Stomach (tissue), 9 donors: ENCODE data around the gene DMXL2. TPM values are rescaled to one million over a fixed set of nuclear protein-coding genes. Genes with fewer than 3 reads are reported as not detected.

Experiments used
- DNase-seq, 2 donors: peaks; one replicate each; pipeline versions ENCODE4 v3.0.0 to v3.0.0-alpha.2; 2013 to 2019
- H3K27ac ChIP-seq, 5 donors: fragments of 200-600 bp in 4 of 5; sonication (generic) in 4 of 5; one replicate each; pipeline ENCODE4 v1.5.1; 2013 to 2019; ENCODE audit warnings: mild to moderate bottlenecking in 1 of 5, moderate library complexity in 1 of 5
- H3K27me3 ChIP-seq, 3 donors: fragments of 200-600 bp; sonication (generic); one replicate each; pipeline ENCODE4 v1.5.1; 2017 to 2019; ENCODE audit warnings: mixed run types in 1 of 3
- H3K36me3 ChIP-seq, 4 donors: fragments of 200-600 bp; sonication (generic); 1 replicate in 3 of 4; 2 replicates in 1 of 4; pipeline ENCODE4 v1.5.1; 2016 to 2019
- H3K4me1 ChIP-seq, 4 donors: fragments of 200-600 bp; sonication (generic); one replicate each; pipeline ENCODE4 v1.5.1; 2016 to 2019
- H3K4me3 ChIP-seq, 4 donors: fragments of 200-600 bp; sonication (generic) in 3 of 4; one replicate each; pipeline ENCODE4 v1.5.1; 2016 to 2019; ENCODE audit warnings: mild to moderate bottlenecking in 1 of 4
- H3K9me3 ChIP-seq, 4 donors: fragments of 200-600 bp; sonication (generic); one replicate each; pipeline ENCODE4 v1.5.1; 2016 to 2019
- CTCF ChIP-seq, 7 experiments: fragments of 450-650 bp in 4 of 7; fragments of 200-600 bp in 3 of 7; sonication (generic) in 3 of 7; IDR thresholded peaks; one replicate each; pipeline ENCODE4 v1.5.1; 2016 to 2019; ENCODE audit warnings: antibody characterized with exemption in 7 of 7, control low read depth in 2 of 7, mild to moderate bottlenecking in 1 of 7
- EP300 ChIP-seq: sonication (generic); formaldehyde crosslinking; IDR thresholded peaks from one replicate; pipeline ENCODE4 v1.6.1; 2017; ENCODE audit warnings: antibody characterized with exemption
- POLR2A ChIP-seq, 4 donors: fragments of 450-650 bp; IDR thresholded peaks; one replicate each; pipeline ENCODE4 v1.6.1; 2016; ENCODE audit warnings: antibody characterized with exemption in 4 of 4, control low read depth in 2 of 4, mild to moderate bottlenecking in 1 of 4, moderate library complexity in 1 of 4
- POLR2AphosphoS5 ChIP-seq, 3 donors: sonication (generic); formaldehyde crosslinking; IDR thresholded peaks; one replicate each; pipeline ENCODE4 v1.6.1; 2016; ENCODE audit warnings: antibody characterized with exemption in 3 of 3
- WGBS, 5 donors: extraction: QIAGEN DNeasy Blood & Tissue Kit in 3 of 5; methylation state at CpG; one replicate each; pipeline versions ENCODE4 v1.1.5 to v1.1.7; 2013 to 2018; 5-methylcytosine and 5-hydroxymethylcytosine counted together
- intact Hi-C: fragments of 100-400 bp; cut with DNase I; formaldehyde crosslinking; loops from one replicate; pipeline ENCODE4 v1.15.1; 2023; ENCODE audit warnings: low total_unique reads
- polyA plus RNA-seq, 3 donors: library from polyadenylated mRNA; stranded (reverse); fragments of 200-250 nt; gene quantifications; one replicate each; pipeline ENCODE4 v1.2.3, GENCODE V29; 2013
- total RNA-seq, 5 donors: library from RNA; depleted of rRNA; stranded (reverse); fragments of >200 nt; gene quantifications; one replicate each; pipeline versions ENCODE4 v1.1.0 to v1.2.3, GENCODE V29; 2014 to 2016
- donor health status: healthy with polysubstance abuse.
- donor health status: Bipolar disorder and iron deficiency.
- donor health status: healthy.

The DMXL2 gene
- total and polyA plus RNA-seq, 8 donors, result 4.9 to 78.4 (median 28.6) TPM

DNA sequence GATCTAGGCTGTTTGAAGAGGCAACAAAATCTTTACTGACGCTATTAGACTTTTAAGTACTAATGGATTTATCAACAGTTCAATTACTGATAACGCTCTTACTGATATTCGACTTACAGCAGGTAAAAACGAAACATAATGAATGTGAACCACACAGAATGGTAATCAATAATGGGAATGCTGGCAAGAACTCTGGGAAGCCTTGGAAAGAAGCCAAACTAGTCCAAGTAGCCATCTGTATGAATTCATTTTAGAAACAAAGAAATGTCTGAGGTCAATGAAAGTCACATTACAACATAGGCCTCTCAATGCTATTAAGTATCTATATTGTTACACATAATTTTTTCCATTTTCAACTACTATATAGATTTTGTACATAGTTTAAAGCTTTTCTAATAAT, 130.0 kb downstream of the DMXL2 start:
- DNase-seq, result peak in 1 of 2 donors; percentile 20
- Histone ChIP-seq H3K4me1 (peaks cover 3 to 35% (median 20%) of the 10 kb centered on the region in 4 donors), H3K27ac (peak overlapping the region in 1 of 5 donors; percentile 36)

GRCh38 chr15:51491941-51492340, 130.6 kb downstream of the DMXL2 start:
- no peaks in the 10 kb centered on the region for H3K9me3 ChIP-seq
- TF ChIP-seq CTCF (IDR thresholded peaks at IDR 0.05) (no peak), POLR2A (IDR thresholded peaks at IDR 0.05) (no peak), POLR2AphosphoS5 (IDR thresholded peaks at IDR 0.05) (no peak), EP300 (no peak)
- intact Hi-C loops, result no loop called here
- no peak for DNase-seq
- peak overlapping the region in 1 of 5 donors; percentile 36 for H3K27ac ChIP-seq
- WGBS, 5 donors, result 29 to 67% (median 56%) methylated on average over 5 of the region's 5 CpGs
- H3K4me3 ChIP-seq, result no peak overlapping the region
- no peaks in the 10 kb centered on the region for H3K27me3 ChIP-seq
- peaks cover 6 to 35% (median 29%) of the 10 kb centered on the region in 4 donors for H3K36me3 ChIP-seq
- peaks cover 3 to 35% (median 20%) of the 10 kb centered on the region in 4 donors for H3K4me1 ChIP-seq

More for the DNA sequence above, 130.0 kb downstream of the DMXL2 start:
- Histone ChIP-seq H3K36me3 (peaks cover 6 to 29% (median 23%) of the 10 kb centered on the region in 4 donors), H3K9me3 (no peaks in the 10 kb centered on the region), H3K4me3 (no peak overlapping the region), H3K27me3 (no peaks in the 10 kb centered on the region)
- 29 to 52% (median 37%) methylated on average over 4 of the region's 4 CpGs for WGBS, 5 donors
- no peak for TF ChIP-seq POLR2AphosphoS5 (IDR thresholded peaks at IDR 0.05)
- no peak for TF ChIP-seq CTCF (IDR thresholded peaks at IDR 0.05)
- no peak for TF ChIP-seq POLR2A (IDR thresholded peaks at IDR 0.05)
- no peak for TF ChIP-seq EP300
- intact Hi-C loops, result no loop called here

- H3K27ac ChIP-seq, result no peak overlapping the region
- no peak overlapping the region for H3K4me3 ChIP-seq
- DNase-seq, result no peak
- no peak for TF ChIP-seq EP300
- TF ChIP-seq POLR2A (IDR thresholded peaks at IDR 0.05), result no peak
- no peak for TF ChIP-seq CTCF (IDR thresholded peaks at IDR 0.05)
- TF ChIP-seq POLR2AphosphoS5 (IDR thresholded peaks at IDR 0.05), result no peak
- H3K36me3 ChIP-seq, result peaks cover 10 to 74% (median 59%) of the 10 kb centered on the region in 4 donors
- H3K27me3 ChIP-seq, result no peaks in the 10 kb centered on the region
- no peaks in the 10 kb centered on the region for H3K4me1 ChIP-seq
- WGBS, 5 donors, result 88 to 98% (median 93%) methylated on average over 1 of the region's 1 CpG
- H3K9me3 ChIP-seq, result peaks cover 0 to 28% (median 12%) of the 10 kb centered on the region in 4 donors
- intact Hi-C loops, result no loop called here
Observed at GRCh38 chr15:51484781-51485180, 137.8 kb downstream of the DMXL2 start.

DNA sequence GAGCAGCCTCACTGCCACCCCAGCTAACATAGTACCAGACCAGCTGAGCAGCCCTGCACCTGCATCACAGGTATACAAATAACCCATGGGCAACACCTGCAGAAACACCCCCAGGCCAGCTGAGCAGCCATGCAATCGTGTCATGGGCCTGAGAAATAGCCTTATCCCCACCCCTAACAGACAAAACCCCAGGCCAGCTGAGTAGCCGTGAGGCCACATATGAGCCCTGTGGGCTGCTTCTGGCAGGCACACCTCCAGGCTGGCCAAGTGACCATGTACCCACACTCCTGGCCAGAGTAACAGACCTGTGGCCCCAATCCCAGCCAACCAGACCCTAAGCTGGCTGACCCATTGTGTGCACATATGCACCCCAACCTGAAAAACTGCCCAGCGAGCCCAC, 138.6 kb downstream of the DMXL2 start:
- H3K4me1 ChIP-seq, result no peaks in the 10 kb centered on the region
- TF ChIP-seq POLR2AphosphoS5 (IDR thresholded peaks at IDR 0.05) (no peak), EP300 (no peak), CTCF (IDR thresholded peaks at IDR 0.05) (no peak), POLR2A (IDR thresholded peaks at IDR 0.05) (no peak)
- DNase-seq, result no peak
- H3K9me3 ChIP-seq, result peaks cover 0 to 28% (median 12%) of the 10 kb centered on the region in 4 donors
- intact Hi-C loops, result no loop called here
- peaks cover 10 to 76% (median 59%) of the 10 kb centered on the region in 4 donors for H3K36me3 ChIP-seq
- no peaks in the 10 kb centered on the region for H3K27me3 ChIP-seq
- no peak overlapping the region for H3K27ac ChIP-seq
- H3K4me3 ChIP-seq, result no peak overlapping the region
- WGBS, 5 donors, result 96 to 100% (median 97%) methylated on average over 1 to 3 of the region's 3 CpGs
